NB4 (cell line): Measurements from ENCODE around the gene SRSF3.

Source experiments
- DNase-seq: peaks from one replicate; pipeline ENCODE4 v3.0.0; 2010; ENCODE audit warnings: low read depth
- H3K4me3 ChIP-seq: one replicate; pipeline ENCODE4 v1.5.1; 2011; ENCODE audit warnings: mild to moderate bottlenecking, low read depth, low read length, moderate library complexity
- CTCF ChIP-seq: IDR thresholded peaks from one replicate; pipeline ENCODE4 v1.5.1; 2012; ENCODE audit warnings: low read depth, low read length
- MAX ChIP-seq: IDR thresholded peaks from 2 replicates; pipeline ENCODE4 v1.6.1; 2011; ENCODE audit warnings: low read depth, low read length
- MYC ChIP-seq: IDR thresholded peaks from 2 replicates; pipeline ENCODE4 v1.6.1; 2011; ENCODE audit warnings: low read depth, low read length
- POLR2A ChIP-seq: IDR thresholded peaks from 2 replicates; pipeline ENCODE4 v1.6.1; 2011; ENCODE audit warnings: mild to moderate bottlenecking; ENCODE audit not compliant: insufficient read length; ENCODE audit errors: extremely low read depth

Gene SRSF3

GRCh38 chr6:36548401-36548743 is 45.8 kb upstream of the SRSF3 start:
- H3K4me3 ChIP-seq = no peak overlapping the region
- DNase-seq = no peak
- TF ChIP-seq MAX (no peak), MYC (no peak), POLR2A (no peak), CTCF (no peak)

GRCh38 chr6:36550473-36551000 is 43.6 kb upstream of the SRSF3 start:
- DNase-seq = peak; percentile 19
- TF ChIP-seq CTCF (no peak), MYC (no peak), MAX (no peak), POLR2A (no peak)
- H3K4me3 ChIP-seq = no peak overlapping the region

GRCh38 chr6:36555750-36556252 is 38.4 kb upstream of the SRSF3 start:
- TF ChIP-seq CTCF (no peak), MAX (no peak), POLR2A (no peak)
- no peak for DNase-seq
- H3K4me3 ChIP-seq = no peak overlapping the region

- H3K4me3 ChIP-seq = no peak overlapping the region
- TF ChIP-seq CTCF (no peak), MAX (no peak), MYC (no peak), POLR2A (no peak)
- DNase-seq = peak; percentile 51
Measured at GRCh38 chr6:36556281-36556680, 37.9 kb upstream of the SRSF3 start.

GRCh38 chr6:36559011-36559793 is 35.0 kb upstream of the SRSF3 start:
- no peak overlapping the region for H3K4me3 ChIP-seq
- no peak for TF ChIP-seq POLR2A
- no peak for TF ChIP-seq MYC
- no peak for DNase-seq

- no peak for DNase-seq
- no peak for TF ChIP-seq MYC
- TF ChIP-seq POLR2A = no peak
- TF ChIP-seq CTCF = no peak
- TF ChIP-seq MAX = no peak
- no peak overlapping the region for H3K4me3 ChIP-seq
Measured at GRCh38 chr6:36560822-36561221, 33.3 kb upstream of the SRSF3 start.
